Measurements from ENCODE around the gene KLHL6. TPM values are rescaled to one million over a fixed set of nuclear protein-coding genes. Genes with fewer than 3 reads are reported as not detected.

Gene KLHL6
- total and polyA plus RNA-seq, 12 donors, result 0.47 to 5.1 (median 0.89) TPM

GRCh38 chr3:183551930-183552329 lies 3.6 kb downstream of the KLHL6 start:
- Histone ChIP-seq H3K27ac (peak overlapping the region in 5 of 10 donors; percentile 12 to 91 (median 77)), H3K4me1 (peaks cover 0 to 63% (median 20%) of the 10 kb centered on the region in 9 donors), H3K4me3 (peak overlapping the region in 1 of 10 donors; percentile 61), H3K9me3 (no peaks in the 10 kb centered on the region), H3K27me3 (no peaks in the 10 kb centered on the region), H3K36me3 (no peaks in the 10 kb centered on the region)
- no peak for ATAC-seq
- WGBS, 2 donors, result 88 to 89% methylated on average over 6 of the region's 6 CpGs
- no peak for TF ChIP-seq CTCF (IDR thresholded peaks at IDR 0.05)
- no peak for DNase-seq
- intact Hi-C loops (cut with DNase I), result loop anchor here in 3 of 10 donors (10.0 kb wide), 1 partner anchor 77 kb away; no protein-coding TSS in a partner anchor

DNA sequence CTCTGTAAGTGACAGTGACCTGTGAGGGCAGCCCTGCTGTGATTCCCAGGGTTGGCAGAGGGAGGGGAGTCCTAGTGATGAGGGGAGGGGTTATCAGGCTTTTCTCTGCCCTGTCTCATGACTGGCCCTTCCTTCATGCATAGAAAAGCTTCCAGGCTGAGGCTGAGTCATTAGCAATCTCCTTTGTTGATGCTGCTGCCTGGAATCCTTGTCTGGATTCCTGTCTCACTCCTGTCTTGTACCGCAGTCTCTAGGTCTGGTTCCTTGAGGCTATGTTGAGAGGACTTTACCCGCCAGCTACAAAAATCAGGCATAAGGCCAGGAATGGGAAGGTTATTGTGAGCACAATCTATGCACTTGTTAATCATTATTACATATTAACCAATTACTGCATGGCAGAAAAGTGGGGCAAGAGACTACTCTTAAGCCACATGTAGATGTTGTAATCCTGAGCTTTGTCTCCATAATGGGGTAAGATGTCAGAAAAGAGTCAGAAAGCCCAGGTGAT lies 7.2 kb downstream of the KLHL6 start:
- Histone ChIP-seq H3K9me3 (no peaks in the 10 kb centered on the region), H3K27me3 (no peaks in the 10 kb centered on the region), H3K27ac (no peak overlapping the region), H3K36me3 (no peaks in the 10 kb centered on the region), H3K4me1 (peaks cover 0 to 57% (median 9%) of the 10 kb centered on the region in 9 donors), H3K4me3 (no peak overlapping the region)
- TF ChIP-seq CTCF (IDR thresholded peaks at IDR 0.05), result no peak
- intact Hi-C loops (cut with DNase I), result no loop called here
- no peak for DNase-seq
- 71 to 80% methylated on average over 2 of the region's 2 CpGs for WGBS, 2 donors
- ATAC-seq, result no peak

DNA sequence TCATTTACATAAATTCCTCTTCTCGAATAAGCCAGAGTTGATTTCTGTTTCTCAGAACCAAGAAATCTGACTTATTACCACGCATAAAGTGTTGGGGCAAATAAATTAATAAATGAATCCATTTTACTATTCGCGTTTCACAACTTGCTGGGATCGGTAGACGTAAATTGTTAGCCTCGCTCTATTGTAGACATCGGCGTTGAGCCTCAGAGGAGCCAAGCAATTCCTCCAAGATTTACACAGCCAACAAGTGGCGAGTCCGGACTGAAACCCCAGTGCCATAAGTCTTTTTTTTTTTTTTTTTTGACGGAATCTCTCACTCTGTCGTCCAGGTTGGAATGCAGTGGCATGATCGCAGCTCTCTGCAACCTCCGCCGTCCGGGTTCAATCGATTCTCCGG lies 8.9 kb downstream of the KLHL6 start:
- intact Hi-C loops (cut with DNase I), result no loop called here
- no peak for DNase-seq
- 96 to 98% methylated on average over 19 of the region's 19 CpGs for WGBS, 2 donors
- Histone ChIP-seq H3K27ac (no peak overlapping the region), H3K9me3 (no peaks in the 10 kb centered on the region), H3K27me3 (no peaks in the 10 kb centered on the region), H3K4me3 (no peak overlapping the region), H3K4me1 (peaks cover 0 to 51% (median 5%) of the 10 kb centered on the region in 9 donors), H3K36me3 (no peaks in the 10 kb centered on the region)
- ATAC-seq, result no peak
- no peak for TF ChIP-seq CTCF (IDR thresholded peaks at IDR 0.05)

DNA sequence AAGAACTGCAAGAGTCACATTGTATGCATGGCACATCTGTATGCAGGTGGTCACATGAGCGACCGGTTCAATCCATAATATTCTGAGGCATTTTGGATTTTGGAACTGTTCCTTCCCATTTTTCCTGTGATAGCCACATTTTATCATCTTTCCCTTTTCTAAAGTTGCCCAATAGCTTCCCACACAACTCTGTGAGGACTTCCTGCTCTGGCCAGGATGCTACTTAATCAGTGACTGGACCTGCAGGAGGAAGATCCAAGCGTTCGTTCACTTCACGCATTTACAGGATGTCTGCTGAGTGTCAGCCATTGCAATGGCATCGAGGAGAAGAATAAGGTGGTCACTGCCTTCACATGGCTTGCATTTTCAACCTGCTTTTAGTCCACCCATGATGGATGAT lies 9.8 kb downstream of the KLHL6 start:
- 61 to 69% methylated on average over 6 of the region's 6 CpGs for WGBS, 2 donors
- ATAC-seq, result no peak
- no peak for TF ChIP-seq CTCF (IDR thresholded peaks at IDR 0.05)

More for the DNA sequence above, 9.8 kb downstream of the KLHL6 start:
- Histone ChIP-seq H3K9me3 (no peaks in the 10 kb centered on the region), H3K36me3 (no peaks in the 10 kb centered on the region), H3K27ac (no peak overlapping the region), H3K4me3 (no peak overlapping the region), H3K4me1 (peaks cover 0 to 52% (median 0%) of the 10 kb centered on the region in 9 donors), H3K27me3 (no peaks in the 10 kb centered on the region)
- intact Hi-C loops (cut with DNase I), result no loop called here
- DNase-seq, result no peak
